ENCODE measurements around the gene RCAN2.
"Not testable (repeated sequence)": the region's sequence is repeated elsewhere in the genome, so short reads cannot be mapped to it uniquely, and the experiment has no call there.

RCAN2 gene

GRCh38 chr6:46438245-46438644 is 53.0 kb downstream of the RCAN2 start:
- no peak for DNase-seq

- DNase-seq = no peak
Measured at GRCh38 chr6:46437671-46438221, 53.5 kb downstream of the RCAN2 start.

GRCh38 chr6:46422619-46423018 is 68.6 kb downstream of the RCAN2 start:
- DNase-seq = no peak

GRCh38 chr6:46421939-46422338 is 69.3 kb downstream of the RCAN2 start:
- no peak for DNase-seq

GRCh38 chr6:46420921-46421638 is 70.2 kb downstream of the RCAN2 start:
- DNase-seq = no peak

GRCh38 chr6:46419576-46420002 is 71.7 kb downstream of the RCAN2 start:
- DNase-seq = peak; percentile 35

- DNase-seq = no peak
Measured at GRCh38 chr6:46414398-46414797, 76.9 kb downstream of the RCAN2 start.

- no peak for DNase-seq
Measured at GRCh38 chr6:46412662-46413061, 78.6 kb downstream of the RCAN2 start.

- DNase-seq = no peak
Measured at GRCh38 chr6:46411456-46412197, 79.6 kb downstream of the RCAN2 start.

GRCh38 chr6:46410334-46410953 is 80.8 kb downstream of the RCAN2 start:
- no peak for DNase-seq

- DNase-seq = no peak
Measured at GRCh38 chr6:46407776-46408530, 83.3 kb downstream of the RCAN2 start.

- DNase-seq = no peak
Measured at GRCh38 chr6:46407246-46407645, 84.0 kb downstream of the RCAN2 start.

GRCh38 chr6:46405620-46406180 is 85.5 kb downstream of the RCAN2 start:
- not testable (repeated sequence) for DNase-seq

GRCh38 chr6:46400898-46401297 is 90.4 kb downstream of the RCAN2 start:
- DNase-seq = no peak

GRCh38 chr6:46395530-46395929 is 95.7 kb downstream of the RCAN2 start:
- no peak for DNase-seq

GRCh38 chr6:46393940-46394337 is 97.3 kb downstream of the RCAN2 start:
- DNase-seq = no peak

- no peak for DNase-seq
Measured at GRCh38 chr6:46393161-46393939, 97.9 kb downstream of the RCAN2 start.

GRCh38 chr6:46392294-46392693 is 99.0 kb downstream of the RCAN2 start:
- no peak for DNase-seq

- no peak for DNase-seq
Measured at GRCh38 chr6:46390153-46390876, 100.9 kb downstream of the RCAN2 start.

- DNase-seq = not testable (repeated sequence)
Measured at GRCh38 chr6:46387728-46388127, 103.5 kb downstream of the RCAN2 start.

- no peak for DNase-seq
Measured at GRCh38 chr6:46381579-46381978, 109.7 kb downstream of the RCAN2 start.
